A375 (cell line): ENCODE data around the gene BRWD1. TPM values are rescaled to one million over a fixed set of nuclear protein-coding genes. Genes with fewer than 3 reads are reported as not detected.

Experiments used
- small RNA-seq: library from RNA; depleted of rRNA; stranded (forward); fragments of <200 nt; gene quantifications from one replicate; pipeline ENCODE3, GENCODE V24; 2014
- total RNA-seq: library from RNA; depleted of rRNA; stranded (reverse); fragments of >200 nt; shearing (Covaris generic); gene quantifications from 2 replicates; pipeline ENCODE4 v1.2.3, GENCODE V29; 2014; rRNA removed

The BRWD1 gene
- total RNA-seq, result 18.0 and 18.2 TPM in 2 replicates

DNA sequence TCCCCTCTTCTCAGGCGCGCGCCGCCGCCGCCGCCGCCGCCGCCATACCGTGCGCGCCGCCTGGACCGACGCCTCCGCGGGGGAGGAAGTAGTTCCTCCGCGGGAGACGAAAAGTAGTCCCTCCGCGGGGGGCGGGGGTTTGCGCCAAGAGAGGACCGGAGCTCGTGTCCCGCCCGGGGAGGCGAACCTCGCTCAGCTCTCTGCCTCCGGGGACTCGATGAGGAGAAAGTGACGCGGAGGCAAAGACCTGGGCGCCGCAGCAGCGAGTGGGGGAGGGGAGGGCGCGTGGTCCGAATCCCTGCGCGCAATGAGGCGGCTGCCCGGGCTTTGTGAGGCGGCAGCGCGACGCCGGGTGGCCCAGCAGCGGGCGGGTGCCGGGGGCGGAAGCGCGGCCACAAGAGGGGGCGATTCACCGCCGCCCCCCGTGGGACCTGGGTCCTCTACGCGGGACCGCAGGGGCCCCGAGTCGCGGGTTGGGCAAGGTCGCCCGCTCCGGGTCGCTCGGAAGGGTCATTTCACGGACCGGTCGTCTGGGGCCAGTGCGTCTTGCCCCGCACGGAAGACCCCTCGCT lies at the start of gene BRWD1:
BRWD1 (minus strand) TSS at position 62 of the 572 bp plus-strand sequence. CDS start 141 bp downstream, outside the sequence.

DNA sequence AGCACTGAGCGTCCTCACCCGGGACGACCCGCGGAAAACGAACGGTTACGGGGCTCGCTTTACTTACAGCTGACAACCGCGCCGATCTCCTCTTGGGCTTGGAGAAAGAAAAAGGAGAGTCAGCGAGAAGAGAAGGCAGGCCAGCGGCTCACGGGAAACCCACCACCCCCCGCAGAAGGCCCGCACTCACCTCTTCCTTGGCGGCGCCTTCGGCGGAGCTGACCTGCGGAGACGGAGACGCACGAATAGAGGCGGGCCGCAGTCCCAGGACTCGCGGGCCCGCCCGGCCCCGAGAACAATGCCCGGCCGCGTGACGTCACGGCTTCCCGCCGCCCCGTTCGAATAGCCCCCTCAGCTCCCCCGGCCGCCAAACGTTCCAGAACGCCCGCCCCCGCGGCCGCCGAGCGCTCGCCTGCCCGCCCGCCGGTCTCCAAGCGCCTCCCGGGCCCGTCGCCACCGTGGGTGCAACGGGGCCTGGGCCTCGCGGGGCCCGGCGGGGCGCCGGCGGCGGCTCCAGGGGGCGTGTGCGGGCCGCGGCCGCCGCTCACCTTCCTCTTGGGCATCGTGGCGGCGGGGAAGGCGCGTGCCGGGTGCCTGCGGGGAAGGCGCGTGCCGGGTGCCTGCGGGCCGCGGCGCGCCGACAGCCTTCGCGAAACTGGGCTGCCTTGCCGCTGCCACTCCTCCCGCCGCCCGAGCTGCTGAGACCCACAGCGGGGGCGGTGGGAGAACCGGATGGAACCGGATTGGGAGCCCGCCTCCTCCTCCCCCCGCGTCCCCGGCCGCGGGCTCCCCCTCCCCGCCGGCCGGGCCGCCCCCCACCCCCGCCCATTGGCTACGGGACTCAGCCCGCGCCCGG lies 35.2 kb upstream of the BRWD1 start, which contains the start of gene HMGN1:
HMGN1 (minus strand) TSS at position 734 of the 856 bp plus-strand sequence; CDS start at position 563, 171 bp downstream.

GRCh38 chr21:39183272-39184049 lies 130.0 kb downstream of the BRWD1 start, which contains the start of gene PSMG1:
TSS of gene PSMG1 (minus strand) at chr21:39183451. CDS start at chr21:39183385, 66 bp downstream.

Small RNA genes within 50 kb of the gene (small RNA-seq; reads per million reads assigned to genes)
- gene RF00019, result not detected

Other genes starting within 250 kb of the BRWD1 start
- gene PSMG1, start 130.2 kb downstream of the BRWD1 start, total RNA-seq, result 64.1 and 65.7 TPM in 2 replicates
- gene HMGN1, start 35.5 kb upstream of the BRWD1 start, total RNA-seq, result 140 and 220 TPM in 2 replicates
- 0.90 and 1.3 TPM in 2 replicates for gene LCA5L, start 132.1 kb upstream of the BRWD1 start, total RNA-seq
- gene SH3BGR, start 138.3 kb upstream of the BRWD1 start, total RNA-seq, result 1.0 and 13.8 TPM in 2 replicates